ENCODE results near the gene EXOC6B. TPM values are rescaled to one million over a fixed set of nuclear protein-coding genes. Genes with fewer than 3 reads are reported as not detected.
"Not testable (repeated sequence)": the region's sequence is repeated elsewhere in the genome, so short reads cannot be mapped to it uniquely, and the experiment has no call there.

Gene EXOC6B
- total and polyA plus RNA-seq, 5 donors: 17.5 to 127 (median 117) TPM

GRCh38 chr2:72573232-72573631 is 252.6 kb downstream of the EXOC6B start:
- no peak overlapping the region for H3K4me3 ChIP-seq (ENCODE audit: low read length)
- 97% methylated on average over 1 of the region's 1 CpG for WGBS
- H3K27me3 ChIP-seq (ENCODE audit: control insufficient read depth, insufficient read depth): no peaks in the 10 kb centered on the region
- no peak for ATAC-seq
- no peaks in the 10 kb centered on the region for H3K4me1 ChIP-seq (ENCODE audit: control insufficient read depth, insufficient read depth, low read length)
- H3K9me3 ChIP-seq (ENCODE audit: control insufficient read depth, low read length): no peaks in the 10 kb centered on the region
- intact Hi-C loops (cut with DNase I): no loop called here
- DNase-seq: no peak
- H3K27ac ChIP-seq (ENCODE audit: low read length): no peak overlapping the region

GRCh38 chr2:72572501-72572900 is 253.3 kb downstream of the EXOC6B start:
- ATAC-seq (no peak), DNase-seq (no peak)
- no peaks in the 10 kb centered on the region for H3K4me1 ChIP-seq (ENCODE audit: control insufficient read depth, insufficient read depth, low read length)
- no peak overlapping the region for H3K27ac ChIP-seq (ENCODE audit: low read length)
- 46% methylated on average over 2 of the region's 2 CpGs for WGBS
- H3K27me3 ChIP-seq (ENCODE audit: control insufficient read depth, insufficient read depth): no peaks in the 10 kb centered on the region
- intact Hi-C loops (cut with DNase I): no loop called here
- H3K4me3 ChIP-seq (ENCODE audit: low read length): no peak overlapping the region
- no peaks in the 10 kb centered on the region for H3K9me3 ChIP-seq (ENCODE audit: control insufficient read depth, low read length)

- Histone ChIP-seq H3K27ac (ENCODE audit: low read length) (no peak overlapping the region), H3K4me3 (ENCODE audit: low read length) (no peak overlapping the region), H3K9me3 (ENCODE audit: control insufficient read depth, low read length) (no peaks in the 10 kb centered on the region), H3K4me1 (ENCODE audit: control insufficient read depth, insufficient read depth, low read length) (no peaks in the 10 kb centered on the region), H3K27me3 (ENCODE audit: control insufficient read depth, insufficient read depth) (no peaks in the 10 kb centered on the region)
- no peak for DNase-seq
- 96% methylated on average over 1 of the region's 1 CpG for WGBS
- intact Hi-C loops (cut with DNase I): no loop called here
- ATAC-seq: no peak
These were observed 255.4 kb downstream of the EXOC6B start for GRCh38 chr2:72570413-72570812.

- intact Hi-C loops (cut with DNase I): no loop called here
- Histone ChIP-seq H3K4me3 (ENCODE audit: low read length) (no peak overlapping the region), H3K4me1 (ENCODE audit: control insufficient read depth, insufficient read depth, low read length) (no peaks in the 10 kb centered on the region), H3K9me3 (ENCODE audit: control insufficient read depth, low read length) (no peaks in the 10 kb centered on the region), H3K27me3 (ENCODE audit: control insufficient read depth, insufficient read depth) (no peaks in the 10 kb centered on the region), H3K27ac (ENCODE audit: low read length) (no peak overlapping the region)
- 27% methylated on average over 4 of the region's 4 CpGs for WGBS
- DNase-seq: no peak
- peak; percentile 24 to 77 for ATAC-seq
These were observed 263.2 kb downstream of the EXOC6B start for GRCh38 chr2:72562451-72563153.

GRCh38 chr2:72561621-72562318 is 264.1 kb downstream of the EXOC6B start:
- DNase-seq: no peak
- Histone ChIP-seq H3K4me1 (ENCODE audit: control insufficient read depth, insufficient read depth, low read length) (no peaks in the 10 kb centered on the region), H3K4me3 (ENCODE audit: low read length) (no peak overlapping the region), H3K9me3 (ENCODE audit: control insufficient read depth, low read length) (no peaks in the 10 kb centered on the region), H3K27me3 (ENCODE audit: control insufficient read depth, insufficient read depth) (no peaks in the 10 kb centered on the region), H3K27ac (ENCODE audit: low read length) (no peak overlapping the region)
- WGBS: 34% methylated on average over 4 of the region's 4 CpGs
- intact Hi-C loops (cut with DNase I): no loop called here
- peak; percentile 64 to 77 for ATAC-seq

GRCh38 chr2:72555943-72556342 is 269.9 kb downstream of the EXOC6B start:
- H3K9me3 ChIP-seq (ENCODE audit: control insufficient read depth, low read length): no peaks in the 10 kb centered on the region
- H3K27me3 ChIP-seq (ENCODE audit: control insufficient read depth, insufficient read depth): no peaks in the 10 kb centered on the region
- DNase-seq (no peak), ATAC-seq (no peak)
- 98% methylated on average over 1 of the region's 1 CpG for WGBS
- no peaks in the 10 kb centered on the region for H3K4me1 ChIP-seq (ENCODE audit: control insufficient read depth, insufficient read depth, low read length)
- H3K27ac ChIP-seq (ENCODE audit: low read length): no peak overlapping the region
- H3K4me3 ChIP-seq (ENCODE audit: low read length): no peak overlapping the region
- intact Hi-C loops (cut with DNase I): no loop called here

- H3K4me3 ChIP-seq (ENCODE audit: low read length); H3K9me3 ChIP-seq (ENCODE audit: control insufficient read depth, low read length); intact Hi-C loops (cut with DNase I); H3K4me1 ChIP-seq (ENCODE audit: control insufficient read depth, insufficient read depth, low read length); H3K27ac ChIP-seq (ENCODE audit: low read length); ATAC-seq; DNase-seq; H3K27me3 ChIP-seq (ENCODE audit: control insufficient read depth, insufficient read depth): not testable (repeated sequence)
- 100% methylated on average over 1 of the region's 1 CpG for WGBS
These were observed 270.5 kb downstream of the EXOC6B start for GRCh38 chr2:72555363-72555762.

- H3K4me3 ChIP-seq (ENCODE audit: low read length); DNase-seq; H3K27ac ChIP-seq (ENCODE audit: low read length); H3K4me1 ChIP-seq (ENCODE audit: control insufficient read depth, insufficient read depth, low read length); ATAC-seq; H3K9me3 ChIP-seq (ENCODE audit: control insufficient read depth, low read length); H3K27me3 ChIP-seq (ENCODE audit: control insufficient read depth, insufficient read depth); intact Hi-C loops (cut with DNase I): not testable (repeated sequence)
- WGBS: 100% methylated on average over 1 of the region's 1 CpG
These were observed 270.9 kb downstream of the EXOC6B start for GRCh38 chr2:72554910-72555309.

- H3K9me3 ChIP-seq (ENCODE audit: control insufficient read depth, low read length): no peaks in the 10 kb centered on the region
These were observed 271.5 kb downstream of the EXOC6B start for GRCh38 chr2:72554381-72554780.

GRCh38 chr2:72548081-72548764 is 277.6 kb downstream of the EXOC6B start:
- Histone ChIP-seq H3K27me3 (ENCODE audit: control insufficient read depth, insufficient read depth) (no peaks in the 10 kb centered on the region), H3K4me3 (ENCODE audit: low read length) (no peak overlapping the region), H3K9me3 (ENCODE audit: control insufficient read depth, low read length) (no peaks in the 10 kb centered on the region), H3K27ac (ENCODE audit: low read length) (no peak overlapping the region), H3K4me1 (ENCODE audit: control insufficient read depth, insufficient read depth, low read length) (no peaks in the 10 kb centered on the region)
- intact Hi-C loops (cut with DNase I): no loop called here
- DNase-seq (no peak), ATAC-seq (no peak)
- 68% methylated on average over 5 of the region's 5 CpGs for WGBS

More at GRCh38 chr2:72554381-72554780, 271.5 kb downstream of the EXOC6B start:
- ATAC-seq (no peak), DNase-seq (no peak)
- intact Hi-C loops (cut with DNase I): no loop called here
- no peak overlapping the region for H3K27ac ChIP-seq (ENCODE audit: low read length)
- no peaks in the 10 kb centered on the region for H3K4me1 ChIP-seq (ENCODE audit: control insufficient read depth, insufficient read depth, low read length)
- no peaks in the 10 kb centered on the region for H3K27me3 ChIP-seq (ENCODE audit: control insufficient read depth, insufficient read depth)
- no peak overlapping the region for H3K4me3 ChIP-seq (ENCODE audit: low read length)

- 100% methylated on average over 1 of the region's 1 CpG for WGBS
- intact Hi-C loops (cut with DNase I): no loop called here
These were observed 280.0 kb downstream of the EXOC6B start for GRCh38 chr2:72545790-72546189.

More at GRCh38 chr2:72545790-72546189, 280.0 kb downstream of the EXOC6B start:
- Histone ChIP-seq H3K9me3 (ENCODE audit: control insufficient read depth, low read length) (no peaks in the 10 kb centered on the region), H3K27ac (ENCODE audit: low read length) (no peak overlapping the region), H3K4me3 (ENCODE audit: low read length) (no peak overlapping the region), H3K4me1 (ENCODE audit: control insufficient read depth, insufficient read depth, low read length) (no peaks in the 10 kb centered on the region), H3K27me3 (ENCODE audit: control insufficient read depth, insufficient read depth) (no peaks in the 10 kb centered on the region)
- ATAC-seq (no peak), DNase-seq (no peak)
